Hepatocyte (in vitro differentiated cells): Measurements from ENCODE around the gene ACSL3. TPM values are rescaled to one million over a fixed set of nuclear protein-coding genes. Genes with fewer than 3 reads are reported as not detected.

Source experiments
- DNase-seq: peaks from one replicate; pipeline ENCODE4 v3.0.0-alpha.2; 2016; ENCODE audit warnings: low spot score
- H2AFZ ChIP-seq: fragments of 200-600 bp; sonication (generic); 2 replicates; pipeline ENCODE4 v1.6.0; 2016; ENCODE audit warnings: antibody characterized with exemption, mild to moderate bottlenecking
- H3K27ac ChIP-seq: fragments of 200-600 bp; sonication (generic); 2 replicates; pipeline ENCODE4 v1.5.1; 2016; ENCODE audit warnings: mild to moderate bottlenecking
- H3K27me3 ChIP-seq: fragments of 200-600 bp; sonication (generic); 2 replicates; pipeline ENCODE4 v1.6.1; 2016
- H3K36me3 ChIP-seq: fragments of 200-600 bp; sonication (generic); replicated peaks from 2 replicates; pipeline ENCODE4 v1.5.1; 2016; ENCODE audit warnings: low read depth; ENCODE audit not compliant: insufficient read depth
- H3K4me1 ChIP-seq: fragments of 200-600 bp; sonication (generic); 2 replicates; pipeline ENCODE4 v1.5.1; 2016; ENCODE audit warnings: mild to moderate bottlenecking, moderate library complexity; ENCODE audit not compliant: insufficient read depth
- H3K4me2 ChIP-seq: fragments of 200-600 bp; sonication (generic); 2 replicates; pipeline ENCODE4 v1.6.0; 2016
- H3K4me3 ChIP-seq: fragments of 200-600 bp; sonication (generic); 2 replicates; pipeline ENCODE4 v1.5.1; 2016; ENCODE audit warnings: mild to moderate bottlenecking
- H3K79me2 ChIP-seq: fragments of 200-600 bp; sonication (generic); 2 replicates; pipeline ENCODE4 v1.6.0; 2017; ENCODE audit warnings: mild to moderate bottlenecking
- H3K9me2 ChIP-seq: fragments of 200-600 bp; sonication (generic); replicated peaks from 2 replicates; pipeline ENCODE4 v1.6.0; 2017; ENCODE audit warnings: mild to moderate bottlenecking; ENCODE audit not compliant: insufficient read depth
- H3K9me3 ChIP-seq: fragments of 200-600 bp; sonication (generic); 2 replicates; pipeline ENCODE4 v1.5.1; 2016; ENCODE audit warnings: low read depth, mild to moderate bottlenecking
- H4K20me1 ChIP-seq: fragments of 200-600 bp; sonication (generic); 2 replicates; pipeline ENCODE4 v1.6.0; 2016; ENCODE audit warnings: mild to moderate bottlenecking; ENCODE audit not compliant: insufficient read depth, poor library complexity, severe bottlenecking
- CTCF ChIP-seq: fragments of 200-600 bp; sonication (generic); IDR thresholded peaks from 2 replicates; pipeline ENCODE4 v1.5.1; 2016; ENCODE audit warnings: antibody characterized with exemption, mild to moderate bottlenecking; ENCODE audit not compliant: poor library complexity
- EZH2 ChIP-seq: fragments of 200-600 bp; sonication (generic); IDR thresholded peaks from 2 replicates; pipeline ENCODE4 v1.6.1; 2016; ENCODE audit warnings: antibody characterized with exemption, mild to moderate bottlenecking, borderline replicate concordance
- EZH2phosphoT487 ChIP-seq: fragments of 200-600 bp; sonication (generic); IDR thresholded peaks from one replicate; pipeline ENCODE4 v1.6.1; 2018; ENCODE audit warnings: antibody characterized with exemption, mild to moderate bottlenecking, low read depth, moderate library complexity; ENCODE audit not compliant: unreplicated experiment, severe bottlenecking
- WGBS: methylation state at CpG from one replicate; pipeline ENCODE4 v1.1.6; 2016; ENCODE audit warnings: low lambda C conversion rate; ENCODE audit errors: missing lambda C conversion rate; 5-methylcytosine and 5-hydroxymethylcytosine counted together
- polyA plus RNA-seq: library from polyadenylated mRNA; unstranded; fragments of >200 nt; fragmentation: Nextera tagmentation; extraction: Ambion mirVana; gene quantifications from 2 replicates; pipeline ENCODE4 v1.2.1, GENCODE V29; 2016
- total RNA-seq: library from RNA; depleted of rRNA; stranded (reverse); fragments of >200 nt; gene quantifications from 2 replicates; pipeline ENCODE4 v1.2.3, GENCODE V29; 2014

Gene ACSL3
- total and polyA plus RNA-seq, 2 experiments from 2014 or later, result 82.1 to 133 TPM

- no peaks in the 10 kb centered on the region for H4K20me1 ChIP-seq
- no peaks in the 10 kb centered on the region for H3K4me1 ChIP-seq
- H3K4me2 ChIP-seq, result no peak overlapping the region
- no peaks in the 10 kb centered on the region for H3K79me2 ChIP-seq
- no peaks in the 10 kb centered on the region for H3K9me3 ChIP-seq
- H3K27ac ChIP-seq, result no peak overlapping the region
- H3K27me3 ChIP-seq, result no peaks in the 10 kb centered on the region
- no peaks in the 10 kb centered on the region for H3K9me2 ChIP-seq
- DNase-seq, result no peak
- 93% methylated on average over 5 of the region's 5 CpGs for WGBS
- no peak overlapping the region for H2AFZ ChIP-seq
- no peaks in the 10 kb centered on the region for H3K36me3 ChIP-seq
- TF ChIP-seq EZH2 (no peak), EZH2phosphoT487 (no peak), CTCF (no peak)
- H3K4me3 ChIP-seq, result no peak overlapping the region
These were observed 84.3 kb downstream of the ACSL3 start for GRCh38 chr2:222944971-222945740.

GRCh38 chr2:222945887-222946286 lies 85.1 kb downstream of the ACSL3 start:
- Histone ChIP-seq H4K20me1 (no peaks in the 10 kb centered on the region), H3K79me2 (no peaks in the 10 kb centered on the region), H3K27ac (no peak overlapping the region), H3K4me1 (no peaks in the 10 kb centered on the region), H3K36me3 (no peaks in the 10 kb centered on the region), H3K27me3 (no peaks in the 10 kb centered on the region), H3K4me2 (no peak overlapping the region), H3K9me2 (no peaks in the 10 kb centered on the region), H3K9me3 (no peaks in the 10 kb centered on the region), H2AFZ (no peak overlapping the region), H3K4me3 (no peak overlapping the region)
- no peak for TF ChIP-seq CTCF
- TF ChIP-seq EZH2phosphoT487, result no peak
- TF ChIP-seq EZH2, result no peak
- WGBS, result 84% methylated on average over 8 of the region's 8 CpGs
- DNase-seq, result no peak

- H2AFZ ChIP-seq, result no peak overlapping the region
- no peaks in the 10 kb centered on the region for H3K27me3 ChIP-seq
- TF ChIP-seq EZH2phosphoT487 (no peak), CTCF (no peak), EZH2 (no peak)
- no peaks in the 10 kb centered on the region for H3K4me1 ChIP-seq
- H3K4me2 ChIP-seq, result no peak overlapping the region
- no peak overlapping the region for H3K27ac ChIP-seq
- no peak for DNase-seq
- no peak overlapping the region for H3K4me3 ChIP-seq
- H3K9me3 ChIP-seq, result no peaks in the 10 kb centered on the region
- no peaks in the 10 kb centered on the region for H3K36me3 ChIP-seq
- no peaks in the 10 kb centered on the region for H3K9me2 ChIP-seq
- WGBS, result 96% methylated on average over 7 of the region's 7 CpGs
- H4K20me1 ChIP-seq, result no peaks in the 10 kb centered on the region
- no peaks in the 10 kb centered on the region for H3K79me2 ChIP-seq
These were observed 86.0 kb downstream of the ACSL3 start for GRCh38 chr2:222946700-222947287.
